HFFc6 (cell line): ENCODE data around the gene MDH1B. TPM values are rescaled to one million over a fixed set of nuclear protein-coding genes. Genes with fewer than 3 reads are reported as not detected.

Source experiments
- DNase-seq: peaks from one replicate; pipeline ENCODE4 v3.0.0-alpha.2; 2018
- H3K27ac Mint-ChIP-seq: 2 replicates; pipeline ENCODE4 v1.8.0; 2020; ENCODE audit warnings: mild to moderate bottlenecking, mixed read lengths
- H3K27me3 Mint-ChIP-seq: 2 replicates; pipeline ENCODE4 v1.8.0; 2021; ENCODE audit warnings: mild to moderate bottlenecking, moderate library complexity, mixed read lengths; ENCODE audit not compliant: insufficient read depth
- H3K36me3 Mint-ChIP-seq: 2 replicates; pipeline ENCODE4 v1.8.0; 2021; ENCODE audit warnings: low read depth, mixed read lengths
- H3K4me1 Mint-ChIP-seq: 2 replicates; pipeline ENCODE4 v1.8.0; 2020; ENCODE audit warnings: low read depth, mixed read lengths
- H3K4me3 Mint-ChIP-seq: 2 replicates; pipeline ENCODE4 v1.8.0; 2020; ENCODE audit warnings: mild to moderate bottlenecking, moderate library complexity, mixed read lengths
- H3K9me3 Mint-ChIP-seq: 2 replicates; pipeline ENCODE4 v1.8.0; 2020; ENCODE audit warnings: mild to moderate bottlenecking, mixed read lengths
- microRNA-seq: library from miRNA; unstranded; fragments of <30 nt; microRNA quantifications from one replicate; pipeline ENCODE4, GENCODE V29; 2019
- total RNA-seq, 6 experiments: library from RNA; stranded (reverse); fragmentation: NEBNext Ultra II Directional; extraction: Animal tissue kit (Norgen Biotek cat#: 25700); gene quantifications; 2 replicates in 1 of 6; 3 replicates in 5 of 6; pipeline ENCODE4 v1.2.3, GENCODE V29; 2021
- TF ChIP-seq, protein P1 (sequence below): fragments of 200-600 bp; sonication (generic); IDR thresholded peaks from 2 replicates; pipeline ENCODE4 v1.5.0; 2021; ENCODE audit warnings: antibody characterized with exemption, mild to moderate bottlenecking

MDH1B gene
- total RNA-seq, 6 experiments from 2014 or later = 0.07 to 0.68 (median 0.46) TPM; not detected in 1

DNA sequence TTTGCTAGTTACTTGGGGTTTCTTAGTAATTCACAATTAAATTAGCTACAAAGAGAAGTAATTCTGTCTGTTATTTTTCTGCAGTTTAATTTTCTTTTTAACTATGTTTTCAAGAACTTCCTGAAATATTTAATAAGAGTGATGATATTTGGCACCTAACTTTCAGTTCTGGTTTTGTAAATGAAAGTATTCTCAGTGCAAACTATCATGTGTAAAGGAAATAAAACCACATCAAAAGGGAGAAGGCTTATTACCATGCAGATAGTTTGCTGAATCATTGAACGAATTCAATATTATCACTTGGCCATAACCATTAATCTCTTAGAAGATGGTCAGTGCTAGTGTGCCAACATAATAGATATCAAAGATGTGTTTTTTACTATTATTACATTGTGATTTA lies 76.1 kb downstream of the MDH1B start:
- H3K4me1 Mint-ChIP-seq = no peaks in the 10 kb centered on the region
- DNase-seq = no peak
- no peak overlapping the region for H3K27ac Mint-ChIP-seq
- H3K27me3 Mint-ChIP-seq = peaks cover 7% of the 10 kb centered on the region; the same call in 1 of the 2 replicates
- H3K9me3 Mint-ChIP-seq = no peaks in the 10 kb centered on the region
- H3K4me3 Mint-ChIP-seq = no peak overlapping the region
- H3K36me3 Mint-ChIP-seq = no peaks in the 10 kb centered on the region
- TF ChIP-seq, protein P1, sequence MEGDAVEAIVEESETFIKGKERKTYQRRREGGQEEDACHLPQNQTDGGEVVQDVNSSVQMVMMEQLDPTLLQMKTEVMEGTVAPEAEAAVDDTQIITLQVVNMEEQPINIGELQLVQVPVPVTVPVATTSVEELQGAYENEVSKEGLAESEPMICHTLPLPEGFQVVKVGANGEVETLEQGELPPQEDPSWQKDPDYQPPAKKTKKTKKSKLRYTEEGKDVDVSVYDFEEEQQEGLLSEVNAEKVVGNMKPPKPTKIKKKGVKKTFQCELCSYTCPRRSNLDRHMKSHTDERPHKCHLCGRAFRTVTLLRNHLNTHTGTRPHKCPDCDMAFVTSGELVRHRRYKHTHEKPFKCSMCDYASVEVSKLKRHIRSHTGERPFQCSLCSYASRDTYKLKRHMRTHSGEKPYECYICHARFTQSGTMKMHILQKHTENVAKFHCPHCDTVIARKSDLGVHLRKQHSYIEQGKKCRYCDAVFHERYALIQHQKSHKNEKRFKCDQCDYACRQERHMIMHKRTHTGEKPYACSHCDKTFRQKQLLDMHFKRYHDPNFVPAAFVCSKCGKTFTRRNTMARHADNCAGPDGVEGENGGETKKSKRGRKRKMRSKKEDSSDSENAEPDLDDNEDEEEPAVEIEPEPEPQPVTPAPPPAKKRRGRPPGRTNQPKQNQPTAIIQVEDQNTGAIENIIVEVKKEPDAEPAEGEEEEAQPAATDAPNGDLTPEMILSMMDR = no peak

DNA sequence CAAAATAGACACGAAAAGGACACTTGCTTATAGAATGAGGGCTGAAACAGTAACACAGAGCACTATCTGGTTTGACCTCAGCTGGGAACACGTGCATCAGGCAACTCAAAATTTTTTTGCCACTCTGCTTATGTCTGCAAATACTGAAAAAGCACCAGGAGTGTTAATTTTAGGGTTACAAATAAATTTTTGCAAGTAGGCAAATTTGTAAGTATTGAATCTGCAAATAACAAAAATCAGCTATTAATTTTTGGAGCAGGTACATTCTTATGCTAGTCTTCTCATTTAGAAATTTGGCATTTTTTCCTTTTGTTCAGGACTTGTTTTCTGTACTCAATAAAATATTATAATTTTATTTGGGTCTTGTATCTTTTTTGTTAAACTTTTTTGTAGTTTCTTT lies 76.7 kb downstream of the MDH1B start:
- no peaks in the 10 kb centered on the region for H3K9me3 Mint-ChIP-seq
- DNase-seq = no peak

More for the DNA sequence above, 76.7 kb downstream of the MDH1B start:
- Mint-ChIP-seq H3K27me3 (peaks cover 7% of the 10 kb centered on the region; the same call in 1 of the 2 replicates), H3K4me3 (no peak overlapping the region), H3K36me3 (no peaks in the 10 kb centered on the region), H3K4me1 (no peaks in the 10 kb centered on the region), H3K27ac (no peak overlapping the region)
- TF ChIP-seq, protein P1 = no peak

Small RNAs within 50 kb of the gene (microRNA-seq; reads per million reads assigned to microRNA genes)
- gene MIR3130-1 = not detected
- gene MIR3130-2 = not detected

Other genes starting within 250 kb of the MDH1B start
- not detected for gene FAM237A, start 122.8 kb downstream of the MDH1B start, total RNA-seq
- not detected for gene DYTN, start 46.9 kb downstream of the MDH1B start, total RNA-seq
- gene FASTKD2, start 278 bp upstream of the MDH1B start, total RNA-seq = 10 to 100 TPM; 20.3 to 27.2 (median 25.4) TPM
- not detected for gene CPO, start 174.2 kb upstream of the MDH1B start, total RNA-seq